ENCODE measurements around the gene RCC1. TPM values are rescaled to one million over a fixed set of nuclear protein-coding genes. Genes with fewer than 3 reads are reported as not detected.
A peak's percentile ranks its signal among the peaks of the same experiment; 100 is the strongest.

The RCC1 gene
- 23.8 TPM for total RNA-seq

GRCh38 chr1:28505406-28506187 is at the start of gene RCC1:
TSS of gene RCC1 (plus strand) at chr1:28506043. CDS start at chr1:28529867, 23,824 bp downstream.
- peak within 1 kb of the TSS; percentile 72 for H3K27ac ChIP-seq

GRCh38 chr1:28456078-28456477 is 49.8 kb upstream of the RCC1 start:
- Histone ChIP-seq H3K36me3 (peaks cover 0 to 6% of the 10 kb centered on the region in 2 donors), H3K4me1 (peaks cover 17% of the 10 kb centered on the region), H3K27ac (peak overlapping the region; percentile 37), H3K9me3 (no peaks in the 10 kb centered on the region), H3K4me3 (no peak overlapping the region), H3K27me3 (no peaks in the 10 kb centered on the region)
- DNase-seq (ENCODE audit: extremely low spot score in 2 of 2), result no peak
- intact Hi-C loops (cut with DNase I), result no loop called here
- no peak for TF ChIP-seq POLR2AphosphoS5 (IDR thresholded peaks at IDR 0.05; ENCODE audit: insufficient read depth in 1 of 2, low read depth in 1 of 2)
- no peak for TF ChIP-seq POLR2A (IDR thresholded peaks at IDR 0.05)
- no peak for TF ChIP-seq CTCF (IDR thresholded peaks at IDR 0.05)

More at GRCh38 chr1:28505406-28506187, at the start of gene RCC1:
- no peaks in the 10 kb centered on the region for H3K27me3 ChIP-seq
- peaks cover 0 to 29% of the 10 kb centered on the region in 2 donors for H3K36me3 ChIP-seq
- H3K4me3 ChIP-seq, result peak within 1 kb of the TSS; percentile 72 to 82
- intact Hi-C loops (cut with DNase I), result loop anchor here (10.0 kb wide), 1 partner anchor 91 kb away; no protein-coding TSS in a partner anchor
- DNase-seq (ENCODE audit: extremely low spot score in 2 of 2), result peak; percentile 97 to 99
- peaks cover 34% of the 10 kb centered on the region for H3K4me1 ChIP-seq
- TF ChIP-seq CTCF (IDR thresholded peaks at IDR 0.05) (peak in 1 of 3 experiments; percentile 4), POLR2A (IDR thresholded peaks at IDR 0.05) (peak in 1 of 2 donors; percentile 97), POLR2AphosphoS5 (IDR thresholded peaks at IDR 0.05; ENCODE audit: insufficient read depth in 1 of 2, low read depth in 1 of 2) (peak; percentile 83 to 100)
- H3K9me3 ChIP-seq, result no peaks in the 10 kb centered on the region

DNA sequence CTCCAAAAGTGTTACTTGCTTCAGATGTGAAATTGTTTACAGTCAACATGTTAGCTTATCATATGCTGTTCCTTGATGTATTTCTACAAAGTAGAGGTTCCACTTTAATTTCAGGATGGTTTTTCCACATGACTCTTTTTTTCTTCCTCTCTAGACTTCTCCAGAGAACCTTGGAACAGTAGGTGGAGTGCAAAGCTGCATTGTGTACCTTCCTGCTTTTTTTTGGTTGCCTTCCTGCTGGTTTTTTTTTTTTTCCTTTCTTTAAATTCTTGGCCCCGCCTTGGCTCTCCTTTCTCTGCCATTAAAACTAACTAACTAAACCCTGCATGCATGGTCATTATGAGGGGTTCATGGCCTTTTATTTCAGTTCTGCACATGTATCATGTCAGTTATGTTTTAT is 48.2 kb upstream of the RCC1 start:
- H3K4me3 ChIP-seq, result no peak overlapping the region
- intact Hi-C loops (cut with DNase I), result no loop called here
- H3K4me1 ChIP-seq, result peaks cover 17% of the 10 kb centered on the region
- H3K36me3 ChIP-seq, result peaks cover 0 to 6% of the 10 kb centered on the region in 2 donors
- no peaks in the 10 kb centered on the region for H3K9me3 ChIP-seq
- H3K27me3 ChIP-seq, result no peaks in the 10 kb centered on the region
- TF ChIP-seq POLR2AphosphoS5 (IDR thresholded peaks at IDR 0.05; ENCODE audit: insufficient read depth in 1 of 2, low read depth in 1 of 2) (peak in 1 of 2 donors; percentile 30), POLR2A (IDR thresholded peaks at IDR 0.05) (no peak)
- DNase-seq (ENCODE audit: extremely low spot score in 2 of 2), result no peak
- H3K27ac ChIP-seq, result no peak overlapping the region

DNA sequence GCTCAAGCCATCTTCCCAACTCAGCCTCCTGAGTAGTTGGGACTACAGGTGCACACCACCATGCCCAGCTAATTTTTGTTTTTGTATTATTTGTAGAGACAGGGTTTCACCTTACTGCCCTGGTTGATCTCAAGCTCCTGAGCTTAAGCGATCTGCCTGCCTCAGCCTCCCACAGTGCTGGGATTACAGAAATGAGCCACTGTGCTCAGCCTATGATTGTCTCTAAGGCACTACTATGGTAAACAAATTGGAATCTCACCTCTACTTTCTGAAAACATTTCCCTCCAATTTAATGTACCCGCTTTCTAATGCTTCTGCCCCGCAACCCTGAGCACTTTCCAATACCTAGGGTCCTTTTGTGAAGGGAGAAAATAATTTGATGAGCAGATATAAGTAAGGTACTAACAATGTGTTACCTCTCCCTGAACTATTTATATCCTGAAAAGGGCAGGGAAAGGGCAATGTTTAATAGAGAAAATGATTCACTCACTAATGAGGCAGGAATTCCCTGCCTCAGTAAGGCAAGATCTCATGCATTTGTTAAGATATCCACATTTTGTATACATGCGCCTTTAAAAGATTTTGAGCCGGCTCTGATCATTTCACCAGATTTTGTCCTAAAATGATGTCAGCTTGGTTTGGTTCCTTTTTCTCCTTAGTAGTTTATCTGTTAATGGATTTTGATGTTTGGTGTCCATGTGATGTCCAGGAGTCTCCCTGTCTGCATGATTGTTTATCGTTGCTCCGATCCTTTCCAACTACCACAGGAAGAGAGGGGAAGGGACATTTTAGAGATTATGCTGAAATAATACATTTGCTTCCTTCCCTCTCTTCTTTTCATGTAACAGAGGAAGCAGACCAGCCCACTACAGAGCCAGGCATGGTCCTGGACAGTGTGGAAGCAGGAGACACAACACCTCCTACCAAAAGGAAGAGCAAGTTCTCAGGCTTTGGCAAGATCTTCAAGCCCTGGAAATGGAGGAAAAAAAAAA is 47.3 kb upstream of the RCC1 start:
- TF ChIP-seq POLR2AphosphoS5 (IDR thresholded peaks at IDR 0.05; ENCODE audit: insufficient read depth in 1 of 2, low read depth in 1 of 2) (no peak), CTCF (IDR thresholded peaks at IDR 0.05) (no peak), POLR2A (IDR thresholded peaks at IDR 0.05) (no peak)
- no peak overlapping the region for H3K4me3 ChIP-seq
- peaks cover 0 to 8% of the 10 kb centered on the region in 2 donors for H3K36me3 ChIP-seq
- DNase-seq (ENCODE audit: extremely low spot score in 2 of 2), result no peak
- intact Hi-C loops (cut with DNase I), result no loop called here
- H3K4me1 ChIP-seq, result peaks cover 17% of the 10 kb centered on the region
- H3K27ac ChIP-seq, result no peak overlapping the region
- H3K27me3 ChIP-seq, result no peaks in the 10 kb centered on the region
- no peaks in the 10 kb centered on the region for H3K9me3 ChIP-seq

GRCh38 chr1:28466226-28466778 is 39.5 kb upstream of the RCC1 start:
- no peak for DNase-seq (ENCODE audit: extremely low spot score in 2 of 2)
- intact Hi-C loops (cut with DNase I), result no loop called here
- Histone ChIP-seq H3K4me1 (no peaks in the 10 kb centered on the region), H3K27ac (no peak overlapping the region), H3K36me3 (peaks cover 0 to 26% of the 10 kb centered on the region in 2 donors), H3K4me3 (no peak overlapping the region), H3K9me3 (no peaks in the 10 kb centered on the region), H3K27me3 (no peaks in the 10 kb centered on the region)
- TF ChIP-seq POLR2AphosphoS5 (IDR thresholded peaks at IDR 0.05; ENCODE audit: insufficient read depth in 1 of 2, low read depth in 1 of 2) (no peak), CTCF (IDR thresholded peaks at IDR 0.05) (no peak), POLR2A (IDR thresholded peaks at IDR 0.05) (no peak)

Measured in vagina (tissue), 2 donors.